HepG2 (cell line): ENCODE measurements around the gene LARP4. TPM values are rescaled to one million over a fixed set of nuclear protein-coding genes. Genes with fewer than 3 reads are reported as not detected.

ENCODE experiments used
- ATAC-seq: fragments of 200-7000 bp; cut with Tn5 transposase; 3 replicates; pipeline ENCODE4 v1.9.1; 2020; ENCODE audit warnings: mild to moderate bottlenecking, moderate library complexity
- BruUV-seq: library from RNA; stranded (reverse); fragments of 400-500 nt; replicated peaks from 2 replicates; lab custom pipeline; 2021; lab: Mats Ljungman, UMichigan
- CTCF ChIA-PET: fragments of 300-600 bp; formaldehyde crosslinking; extraction: SDS; loops from one replicate; lab custom pipeline; 2021; ENCODE audit warnings: low total read pairs, inconsistent platforms, low intra/inter-chr PET ratio; lab: Yijun Ruan, JAX
- POLR2A ChIA-PET: fragments of 350-600 bp; sonication (Branson Sonifier 250); formaldehyde crosslinking; loops from one replicate; lab custom pipeline; 2020; ENCODE audit warnings: antibody characterized with exemption, inconsistent platforms; lab: Yijun Ruan, JAX
- DNase-seq: peaks from one replicate; pipeline ENCODE4 v3.0.0-alpha.2; 2015; ENCODE audit warnings: low spot score
- FAIRE-seq: peaks from 3 replicates; lab custom pipeline; 2011; peaks lifted over from hg19 to GRCh38; lab: Jason Lieb, UNC
- H2AFZ ChIP-seq: one replicate; pipeline ENCODE4 v1.6.1; 2011; ENCODE audit warnings: low read length, inconsistent platforms
- H3K27ac ChIP-seq: fragments of 300-600 bp; 3 replicates; pipeline ENCODE4 v1.8.0; 2011; ENCODE audit warnings: mixed run types, mild to moderate bottlenecking, mixed read lengths, low read length, inconsistent platforms; ENCODE audit not compliant: insufficient read depth; ENCODE audit errors: extremely low read length
- H3K27me3 ChIP-seq, 2 experiments: fragments of 200-600 bp in 1 of 2; 2 replicates in 1 of 2; 3 replicates in 1 of 2; pipeline versions ENCODE4 v1.6.0 to v1.8.0; 2011; ENCODE audit warnings: low read length in 2 of 2, mild to moderate bottlenecking in 2 of 2, moderate library complexity in 2 of 2, inconsistent platforms in 1 of 2; ENCODE audit not compliant: insufficient read depth in 2 of 2, control insufficient read depth in 1 of 2
- H3K36me3 ChIP-seq, 2 experiments: fragments of 200-600 bp in 1 of 2; replicated peaks in 1 of 2; 2 replicates in 1 of 2; 3 replicates in 1 of 2; pipeline versions ENCODE4 v1.5.1 to v1.8.0; 2011; ENCODE audit warnings: low read length in 2 of 2, inconsistent platforms in 1 of 2; ENCODE audit not compliant: insufficient read depth in 2 of 2, control insufficient read depth in 1 of 2
- H3K4me1 ChIP-seq: 2 replicates; pipeline ENCODE4 v1.5.1; 2012; ENCODE audit warnings: low read length, inconsistent platforms; ENCODE audit not compliant: insufficient read depth
- H3K4me2 ChIP-seq: 2 replicates; pipeline ENCODE4 v1.6.0; 2011; ENCODE audit warnings: low read depth, low read length, inconsistent platforms
- H3K4me3 ChIP-seq, 3 experiments: fragments of 200-600 bp in 1 of 3; sonication (generic), shearing (Covaris generic) in 1 of 3; replicated peaks in 1 of 3; 2 replicates each; pipeline ENCODE4 v1.5.1; 2011 to 2016; ENCODE audit warnings: low read length in 3 of 3, inconsistent platforms in 2 of 3, low read depth in 2 of 3, mild to moderate bottlenecking in 2 of 3, control low read depth in 1 of 3, mixed read lengths in 1 of 3; ENCODE audit not compliant: insufficient read depth in 1 of 3
- H3K79me2 ChIP-seq: one replicate; pipeline ENCODE4 v1.6.1; 2011; ENCODE audit warnings: low read length, inconsistent platforms; ENCODE audit not compliant: insufficient read depth
- H3K9ac ChIP-seq: 2 replicates; pipeline ENCODE4 v1.6.0; 2011; ENCODE audit warnings: mild to moderate bottlenecking, low read depth, low read length, inconsistent platforms; ENCODE audit not compliant: insufficient read depth
- H3K9me3 ChIP-seq: 2 replicates; pipeline ENCODE4 v1.5.1; 2012; ENCODE audit warnings: mild to moderate bottlenecking, low read length
- H4K20me1 ChIP-seq: 2 replicates; pipeline ENCODE4 v1.6.0; 2011; ENCODE audit warnings: inconsistent platforms, mild to moderate bottlenecking, low read length, moderate library complexity; ENCODE audit not compliant: insufficient read depth
- ARID2 ChIP-seq: sonication (generic); formaldehyde crosslinking; IDR thresholded peaks from 2 replicates; pipeline ENCODE4 v1.8.1; 2022; ENCODE audit warnings: mild to moderate bottlenecking, missing genetic modification reagents, borderline replicate concordance
- DMAP1 ChIP-seq: IDR thresholded peaks from 2 replicates; pipeline ENCODE4 v1.6.1; 2016
- FOXJ3 ChIP-seq: sonication (generic); formaldehyde crosslinking; IDR thresholded peaks from 2 replicates; pipeline ENCODE4 v1.4.0; 2020; ENCODE audit warnings: missing genetic modification reagents, mild to moderate bottlenecking, borderline replicate concordance
- KMT2A ChIP-seq: sonication (generic); formaldehyde crosslinking; IDR thresholded peaks from 2 replicates; pipeline ENCODE4 v1.4.0; 2020; ENCODE audit warnings: missing genetic modification reagents
- NFE2L1 ChIP-seq: sonication (generic); formaldehyde crosslinking; IDR thresholded peaks from 2 replicates; pipeline ENCODE4 v1.4.0; 2020; ENCODE audit warnings: missing genetic modification reagents, mild to moderate bottlenecking, borderline replicate concordance
- REL ChIP-seq: sonication (generic); formaldehyde crosslinking; conservative IDR thresholded peaks from 2 replicates; pipeline ENCODE4 v1.8.0; 2022; ENCODE audit warnings: mild to moderate bottlenecking, missing genetic modification reagents, moderate library complexity
- SAP130 ChIP-seq: IDR thresholded peaks from 2 replicates; pipeline ENCODE4 v1.6.1; 2016; ENCODE audit warnings: low read depth
- SOX5 ChIP-seq: IDR thresholded peaks from 2 replicates; pipeline ENCODE4 v1.6.1; 2016; ENCODE audit warnings: borderline replicate concordance
- ZNF136 ChIP-seq: sonication (generic); formaldehyde crosslinking; IDR thresholded peaks from 2 replicates; pipeline ENCODE4 v1.8.1; 2022; ENCODE audit warnings: low read depth, mild to moderate bottlenecking, moderate library complexity, missing genetic modification reagents
- ZNF44 ChIP-seq: sonication (generic); formaldehyde crosslinking; IDR thresholded peaks from 2 replicates; pipeline ENCODE4 v1.5.1; 2020; ENCODE audit warnings: mild to moderate bottlenecking, missing genetic modification reagents
- ZNF546 ChIP-seq: sonication (generic); formaldehyde crosslinking; conservative IDR thresholded peaks from 2 replicates; pipeline ENCODE4 v1.8.1; 2023; ENCODE audit warnings: mild to moderate bottlenecking, missing genetic modification reagents
- ZNF558 ChIP-seq: sonication (generic); formaldehyde crosslinking; IDR thresholded peaks from 2 replicates; pipeline ENCODE4 v1.9.0; 2022; ENCODE audit warnings: mild to moderate bottlenecking, missing genetic modification reagents, borderline replicate concordance
- ZNF761 ChIP-seq: sonication (generic); formaldehyde crosslinking; conservative IDR thresholded peaks from 2 replicates; pipeline ENCODE4 v1.4.0; 2020; ENCODE audit warnings: mild to moderate bottlenecking, missing genetic modification reagents
- WGBS: methylation state at CpG from one replicate; pipeline ENCODE4 v1.1.6; 2017; ENCODE audit warnings: low lambda C conversion rate; 5-methylcytosine and 5-hydroxymethylcytosine counted together
- in situ Hi-C: cut with HindIII; loops from 2 replicates; pipeline ENCODE4 v1.10.0; 2017; ENCODE audit warnings: low pct_unique_long_range_greater_than_20kb; ENCODE audit not compliant: extremely low pct_ligation_motif_present
- intact Hi-C: fragments of 100-400 bp; cut with micrococcal nuclease; formaldehyde crosslinking; loops from one replicate; pipeline ENCODE4 v1.10.0; 2022; ENCODE audit not compliant: unreplicated experiment
- polyA plus RNA-seq, 8 experiments: library from polyadenylated mRNA; depleted of rRNA in 3 of 8; stranded (reverse) in 7 of 8; unstranded in 1 of 8; fragments of >200 nt; fragmentation: Illumina TruSeq in 4 of 8; extraction: Trizol in 4 of 8; gene quantifications; 2 replicates each; pipeline versions ENCODE4 v1.2.1 to v1.2.3, GENCODE V29; 2011 to 2016; ENCODE audit warnings: low read depth in 4 of 8, missing spikeins in 1 of 8, mixed read lengths in 1 of 8; ENCODE audit not compliant: insufficient read depth in 1 of 8
- total RNA-seq, 5 experiments: library from RNA; depleted of rRNA; stranded (reverse); fragments of >200 nt; fragmentation: Illumina TruSeq; extraction: Trizol; gene quantifications; 2 replicates each; pipeline ENCODE4 v1.2.3, GENCODE V29; 2016; ENCODE audit warnings: low read depth in 1 of 5
- TF ChIP-seq, protein P1 (sequence below): sonication (generic); formaldehyde crosslinking; IDR thresholded peaks from 2 replicates; pipeline ENCODE4 v1.5.0; 2020; ENCODE audit warnings: mild to moderate bottlenecking, missing genetic modification reagents
- TF ChIP-seq, protein P2 (sequence below): sonication (generic); formaldehyde crosslinking; IDR thresholded peaks from 2 replicates; pipeline ENCODE4 v1.4.0; 2020; ENCODE audit warnings: missing genetic modification reagents

LARP4 gene
- total and polyA plus RNA-seq, 2 of the 13 experiments (the other 11 are each of a cell fraction or from before 2014, with no cell fraction given): 16.4 to 42.7 TPM

DNA sequence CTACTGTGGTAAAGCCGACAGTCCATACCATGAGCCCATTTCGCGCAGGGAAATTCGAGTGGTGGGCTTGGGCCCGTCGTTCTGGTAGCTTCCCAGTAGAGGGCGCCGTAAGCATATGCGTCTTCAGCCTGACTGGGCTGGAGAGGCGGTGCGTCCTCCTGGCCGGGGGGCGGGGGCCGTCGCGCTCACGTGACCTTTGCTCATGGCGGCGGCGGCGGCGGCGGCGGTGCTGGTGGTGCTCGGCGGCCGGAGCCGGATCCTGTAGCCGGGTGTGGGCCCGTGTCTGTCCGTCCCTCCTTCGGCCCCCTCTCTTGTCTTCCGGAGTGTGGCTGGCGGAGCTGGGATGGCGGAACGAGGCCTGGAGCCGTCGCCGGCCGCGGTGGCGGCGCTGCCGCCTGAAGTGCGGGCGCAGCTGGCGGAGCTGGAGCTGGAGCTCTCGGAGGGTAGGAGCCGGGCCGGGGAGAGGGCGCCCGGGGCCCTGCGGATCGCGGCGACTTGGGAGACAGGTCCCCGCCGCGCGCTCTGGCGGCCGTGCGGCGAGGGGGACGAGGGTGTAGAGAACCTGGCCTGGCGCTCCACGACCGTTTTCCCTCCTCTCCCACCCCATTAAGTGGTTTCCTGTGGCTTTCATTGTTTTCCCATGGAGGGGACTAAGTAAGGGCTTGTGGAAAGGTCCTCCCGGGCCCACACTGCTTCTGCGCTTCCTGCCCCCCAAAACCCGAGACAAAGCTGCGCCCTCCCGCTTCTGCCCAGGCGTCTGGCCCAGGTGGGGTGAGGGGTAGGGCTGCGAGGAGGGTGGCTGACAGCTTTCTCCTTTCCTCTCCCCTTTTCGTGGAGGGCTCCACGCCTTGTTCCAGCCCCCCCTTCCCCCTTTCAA, 104.4 kb downstream of the LARP4 start, which contains the start of gene DIP2B (continued):
- TF ChIP-seq FOXJ3 (CRISPR knock-in tag) (no peak), ZNF136 (CRISPR knock-in tag) (no peak), REL (no peak), NFE2L1 (no peak), ZNF546 (0 out of 2 replicates have a peak, but pooled peaks have one; percentile 23)
- TF ChIP-seq, protein P1, sequence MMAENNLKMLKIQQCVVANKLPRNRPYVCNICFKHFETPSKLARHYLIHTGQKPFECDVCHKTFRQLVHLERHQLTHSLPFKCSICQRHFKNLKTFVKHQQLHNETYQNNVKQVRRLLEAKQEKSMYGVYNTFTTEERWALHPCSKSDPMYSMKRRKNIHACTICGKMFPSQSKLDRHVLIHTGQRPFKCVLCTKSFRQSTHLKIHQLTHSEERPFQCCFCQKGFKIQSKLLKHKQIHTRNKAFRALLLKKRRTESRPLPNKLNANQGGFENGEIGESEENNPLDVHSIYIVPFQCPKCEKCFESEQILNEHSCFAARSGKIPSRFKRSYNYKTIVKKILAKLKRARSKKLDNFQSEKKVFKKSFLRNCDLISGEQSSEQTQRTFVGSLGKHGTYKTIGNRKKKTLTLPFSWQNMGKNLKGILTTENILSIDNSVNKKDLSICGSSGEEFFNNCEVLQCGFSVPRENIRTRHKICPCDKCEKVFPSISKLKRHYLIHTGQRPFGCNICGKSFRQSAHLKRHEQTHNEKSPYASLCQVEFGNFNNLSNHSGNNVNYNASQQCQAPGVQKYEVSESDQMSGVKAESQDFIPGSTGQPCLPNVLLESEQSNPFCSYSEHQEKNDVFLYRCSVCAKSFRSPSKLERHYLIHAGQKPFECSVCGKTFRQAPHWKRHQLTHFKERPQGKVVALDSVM (CRISPR knock-in tag): peak; percentile 54; the same call in 1 of the 2 replicates

DNA sequence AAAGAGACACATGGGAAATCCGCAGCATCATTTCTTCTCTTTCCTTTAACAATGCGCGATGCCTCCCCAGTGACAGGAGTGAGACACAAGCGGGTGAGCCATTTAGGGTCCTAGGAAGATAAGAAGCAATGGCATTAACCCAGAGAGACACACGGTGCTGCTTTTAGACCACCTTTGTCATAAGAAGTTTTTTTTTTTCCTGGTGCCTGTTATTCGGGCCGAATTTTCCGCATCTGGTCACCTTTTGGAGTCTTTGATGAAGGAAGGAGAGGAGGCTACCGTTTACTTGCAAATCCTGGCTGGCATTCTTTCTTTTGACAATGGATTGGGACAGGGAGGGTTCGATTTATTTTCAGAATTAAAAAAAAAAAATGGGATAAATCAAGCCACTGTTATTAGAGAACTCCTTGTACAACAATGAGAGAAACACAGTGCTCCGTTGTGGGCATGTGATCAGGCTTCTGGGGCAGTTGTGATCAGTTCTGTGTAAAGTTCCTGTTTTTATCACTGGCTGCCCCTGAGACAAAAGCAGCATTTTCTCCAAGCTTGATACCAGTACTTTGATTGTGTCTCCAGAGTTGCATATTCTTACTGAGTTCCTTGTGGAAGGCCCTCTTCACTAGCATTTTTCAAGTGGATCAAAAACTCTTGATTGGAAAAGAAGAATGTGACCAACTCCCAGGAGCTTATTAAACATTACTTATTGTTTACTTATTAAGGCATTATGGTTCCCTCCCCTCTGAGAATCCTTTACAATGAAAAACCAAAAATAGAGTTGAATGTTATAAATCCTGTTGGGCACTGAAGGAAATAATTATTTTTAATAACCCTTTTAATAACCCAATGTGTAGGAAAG, 105.2 kb downstream of the LARP4 start:
- H2AFZ ChIP-seq: no peak overlapping the region
- BruUV-seq: TSS peak; percentile 51
- ChIA-PET POLR2A (interaction anchor here (0.7 to 3.9 kb wide), 6 partner anchors 19 to 132 kb away, joined by 3 to 27 read pairs (median 3); no protein-coding TSS in a partner anchor), CTCF (interaction anchor here (2.1 kb wide), 1 partner anchor 132 kb away, joined by 22 read pairs; no protein-coding TSS in a partner anchor)
- ATAC-seq (peak; percentile 10; the same call in 1 of the 3 replicates), FAIRE-seq (no peak), DNase-seq (no peak)
- peaks cover 59% of the 10 kb centered on the region for H3K79me2 ChIP-seq
- H3K36me3 ChIP-seq: no peaks in the 10 kb centered on the region
- H3K9me3 ChIP-seq: no peaks in the 10 kb centered on the region
- H3K27me3 ChIP-seq: no peaks in the 10 kb centered on the region; a peak in 1 of 5 replicates
- intact Hi-C loops (loop anchor here (2.0 to 10.0 kb wide), 4 partner anchors 41 to 229 kb away; no protein-coding TSS in a partner anchor), in situ Hi-C loops (loop anchor here (5.0 kb wide), 1 partner anchor 131 kb away; no protein-coding TSS in a partner anchor)
- H3K27ac ChIP-seq: peak overlapping the region; percentile 93
- H3K4me3 ChIP-seq: peak overlapping the region; percentile 89 to 98 (median 90)
- WGBS: 0% methylated on average over 11 of the region's 11 CpGs
- H3K9ac ChIP-seq: peak overlapping the region; percentile 97
- H4K20me1 ChIP-seq: no peaks in the 10 kb centered on the region; the same call in 1 of the 2 replicates
- peaks cover 51% of the 10 kb centered on the region for H3K4me1 ChIP-seq
- H3K4me2 ChIP-seq: peak overlapping the region; percentile 88
- TF ChIP-seq, protein P2, sequence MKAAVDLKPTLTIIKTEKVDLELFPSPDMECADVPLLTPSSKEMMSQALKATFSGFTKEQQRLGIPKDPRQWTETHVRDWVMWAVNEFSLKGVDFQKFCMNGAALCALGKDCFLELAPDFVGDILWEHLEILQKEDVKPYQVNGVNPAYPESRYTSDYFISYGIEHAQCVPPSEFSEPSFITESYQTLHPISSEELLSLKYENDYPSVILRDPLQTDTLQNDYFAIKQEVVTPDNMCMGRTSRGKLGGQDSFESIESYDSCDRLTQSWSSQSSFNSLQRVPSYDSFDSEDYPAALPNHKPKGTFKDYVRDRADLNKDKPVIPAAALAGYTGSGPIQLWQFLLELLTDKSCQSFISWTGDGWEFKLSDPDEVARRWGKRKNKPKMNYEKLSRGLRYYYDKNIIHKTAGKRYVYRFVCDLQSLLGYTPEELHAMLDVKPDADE: 0 out of 2 replicates have a peak, but pooled peaks have one; percentile 32
- TF ChIP-seq DMAP1 (CRISPR knock-in tag) (0 out of 2 replicates have a peak, but pooled peaks have one; percentile 14), ZNF558 (0 out of 2 replicates have a peak, but pooled peaks have one; percentile 64), SAP130 (CRISPR knock-in tag) (peak; percentile 35; the same call in 1 of the 2 replicates), SOX5 (CRISPR knock-in tag) (peak; percentile 14; the same call in 1 of the 2 replicates), ZNF44 (no peak), ZNF761 (0 out of 2 replicates have a peak, but pooled peaks have one; percentile 38), KMT2A (CRISPR knock-in tag) (peak; percentile 8; the same call in 1 of the 2 replicates), ARID2 (CRISPR knock-in tag) (0 out of 2 replicates have a peak, but pooled peaks have one; percentile 20)
